NB4 (cell line): Measurements from ENCODE around the gene SPEM3.

Experiments used
- MYC ChIP-seq: IDR thresholded peaks from 2 replicates; pipeline ENCODE4 v1.6.1; 2011; ENCODE audit warnings: low read depth, low read length
- POLR2A ChIP-seq: IDR thresholded peaks from 2 replicates; pipeline ENCODE4 v1.6.1; 2011; ENCODE audit warnings: mild to moderate bottlenecking; ENCODE audit not compliant: insufficient read length; ENCODE audit errors: extremely low read depth
- TF ChIP-seq, protein P1 (sequence below): IDR thresholded peaks from one replicate; pipeline ENCODE4 v1.5.1; 2012; ENCODE audit warnings: low read depth, low read length
- TF ChIP-seq, protein P2 (sequence below): IDR thresholded peaks from 2 replicates; pipeline ENCODE4 v1.6.1; 2011; ENCODE audit warnings: low read depth, low read length

DNA sequence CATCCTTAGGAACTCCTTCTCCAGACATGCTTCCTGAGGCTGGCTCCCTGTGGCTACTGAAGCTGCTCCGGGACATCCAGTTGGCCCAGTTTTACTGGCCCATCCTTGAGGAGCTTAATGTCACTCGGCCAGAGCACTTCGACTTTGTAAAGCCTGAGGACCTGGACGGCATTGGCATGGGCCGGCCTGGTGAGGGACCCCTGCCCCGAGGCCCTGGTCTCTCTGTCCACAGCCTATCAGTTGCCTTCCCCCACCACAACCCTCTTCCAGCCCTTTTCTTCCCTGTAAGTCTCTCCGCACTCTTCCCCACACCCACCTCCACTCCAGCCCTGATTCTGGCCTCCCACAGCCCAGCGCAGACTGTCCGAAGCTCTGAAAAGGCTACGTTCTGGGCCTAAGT lies 45.8 kb upstream of the SPEM3 start:
- TF ChIP-seq, protein P1, sequence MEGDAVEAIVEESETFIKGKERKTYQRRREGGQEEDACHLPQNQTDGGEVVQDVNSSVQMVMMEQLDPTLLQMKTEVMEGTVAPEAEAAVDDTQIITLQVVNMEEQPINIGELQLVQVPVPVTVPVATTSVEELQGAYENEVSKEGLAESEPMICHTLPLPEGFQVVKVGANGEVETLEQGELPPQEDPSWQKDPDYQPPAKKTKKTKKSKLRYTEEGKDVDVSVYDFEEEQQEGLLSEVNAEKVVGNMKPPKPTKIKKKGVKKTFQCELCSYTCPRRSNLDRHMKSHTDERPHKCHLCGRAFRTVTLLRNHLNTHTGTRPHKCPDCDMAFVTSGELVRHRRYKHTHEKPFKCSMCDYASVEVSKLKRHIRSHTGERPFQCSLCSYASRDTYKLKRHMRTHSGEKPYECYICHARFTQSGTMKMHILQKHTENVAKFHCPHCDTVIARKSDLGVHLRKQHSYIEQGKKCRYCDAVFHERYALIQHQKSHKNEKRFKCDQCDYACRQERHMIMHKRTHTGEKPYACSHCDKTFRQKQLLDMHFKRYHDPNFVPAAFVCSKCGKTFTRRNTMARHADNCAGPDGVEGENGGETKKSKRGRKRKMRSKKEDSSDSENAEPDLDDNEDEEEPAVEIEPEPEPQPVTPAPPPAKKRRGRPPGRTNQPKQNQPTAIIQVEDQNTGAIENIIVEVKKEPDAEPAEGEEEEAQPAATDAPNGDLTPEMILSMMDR: no peak
- TF ChIP-seq POLR2A: no peak
- TF ChIP-seq, protein P2, sequence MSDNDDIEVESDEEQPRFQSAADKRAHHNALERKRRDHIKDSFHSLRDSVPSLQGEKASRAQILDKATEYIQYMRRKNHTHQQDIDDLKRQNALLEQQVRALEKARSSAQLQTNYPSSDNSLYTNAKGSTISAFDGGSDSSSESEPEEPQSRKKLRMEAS: no peak
- no peak for TF ChIP-seq MYC
